Ishikawa (cell line): Measurements from ENCODE around the gene ICOS.

Experiments
- CEBPB ChIP-seq: IDR thresholded peaks from 2 replicates; pipeline ENCODE4 v1.6.1; 2012
- CREB1 ChIP-seq: IDR thresholded peaks from 2 replicates; pipeline ENCODE4 v1.6.1; 2012; ENCODE audit warnings: low read depth
- EGR1 ChIP-seq: IDR thresholded peaks from 2 replicates; pipeline ENCODE4 v1.6.1; 2012
- EP300 ChIP-seq: IDR thresholded peaks from 2 replicates; pipeline ENCODE4 v1.6.1; 2012; ENCODE audit warnings: borderline replicate concordance
- FOXM1 ChIP-seq: IDR thresholded peaks from 2 replicates; pipeline ENCODE4 v1.6.1; 2012; ENCODE audit warnings: low read depth, borderline replicate concordance
- MAX ChIP-seq: IDR thresholded peaks from 2 replicates; pipeline ENCODE4 v1.6.1; 2012
- NFIC ChIP-seq: IDR thresholded peaks from 2 replicates; pipeline ENCODE4 v1.6.1; 2012
- RAD21 ChIP-seq: IDR thresholded peaks from 2 replicates; pipeline ENCODE4 v1.6.1; 2012; ENCODE audit warnings: low read depth
- TAF1 ChIP-seq: IDR thresholded peaks from 2 replicates; pipeline ENCODE4 v1.6.1; 2012; ENCODE audit warnings: low read depth, mild to moderate bottlenecking
- TCF12 ChIP-seq: IDR thresholded peaks from 2 replicates; pipeline ENCODE4 v1.6.1; 2012; ENCODE audit warnings: low read depth
- TEAD4 ChIP-seq: IDR thresholded peaks from 2 replicates; pipeline ENCODE4 v1.6.1; 2012
- USF1 ChIP-seq: IDR thresholded peaks from 2 replicates; pipeline ENCODE4 v1.6.1; 2012
- YY1 ChIP-seq: IDR thresholded peaks from 2 replicates; pipeline ENCODE4 v1.6.1; 2012; ENCODE audit warnings: low read depth
- ZBTB7A ChIP-seq: IDR thresholded peaks from 2 replicates; pipeline ENCODE4 v1.6.1; 2012; ENCODE audit warnings: low read depth
- TF ChIP-seq, protein P1 (sequence below): IDR thresholded peaks from 2 replicates; pipeline ENCODE4 v1.6.1; 2012; ENCODE audit warnings: low read depth, mild to moderate bottlenecking

ICOS gene

GRCh38 chr2:203894262-203894661 is 42.3 kb upstream of the ICOS start:
- TF ChIP-seq TEAD4: no peak
- no peak for TF ChIP-seq NFIC
- no peak for TF ChIP-seq RAD21
- no peak for TF ChIP-seq YY1
- no peak for TF ChIP-seq CEBPB
- no peak for TF ChIP-seq FOXM1

- TF ChIP-seq RAD21 (no peak), NFIC (no peak), TCF12 (no peak), TEAD4 (no peak), MAX (no peak), ZBTB7A (no peak), USF1 (no peak), FOXM1 (no peak), CREB1 (no peak), TAF1 (no peak), EP300 (no peak)
- TF ChIP-seq, protein P1, sequence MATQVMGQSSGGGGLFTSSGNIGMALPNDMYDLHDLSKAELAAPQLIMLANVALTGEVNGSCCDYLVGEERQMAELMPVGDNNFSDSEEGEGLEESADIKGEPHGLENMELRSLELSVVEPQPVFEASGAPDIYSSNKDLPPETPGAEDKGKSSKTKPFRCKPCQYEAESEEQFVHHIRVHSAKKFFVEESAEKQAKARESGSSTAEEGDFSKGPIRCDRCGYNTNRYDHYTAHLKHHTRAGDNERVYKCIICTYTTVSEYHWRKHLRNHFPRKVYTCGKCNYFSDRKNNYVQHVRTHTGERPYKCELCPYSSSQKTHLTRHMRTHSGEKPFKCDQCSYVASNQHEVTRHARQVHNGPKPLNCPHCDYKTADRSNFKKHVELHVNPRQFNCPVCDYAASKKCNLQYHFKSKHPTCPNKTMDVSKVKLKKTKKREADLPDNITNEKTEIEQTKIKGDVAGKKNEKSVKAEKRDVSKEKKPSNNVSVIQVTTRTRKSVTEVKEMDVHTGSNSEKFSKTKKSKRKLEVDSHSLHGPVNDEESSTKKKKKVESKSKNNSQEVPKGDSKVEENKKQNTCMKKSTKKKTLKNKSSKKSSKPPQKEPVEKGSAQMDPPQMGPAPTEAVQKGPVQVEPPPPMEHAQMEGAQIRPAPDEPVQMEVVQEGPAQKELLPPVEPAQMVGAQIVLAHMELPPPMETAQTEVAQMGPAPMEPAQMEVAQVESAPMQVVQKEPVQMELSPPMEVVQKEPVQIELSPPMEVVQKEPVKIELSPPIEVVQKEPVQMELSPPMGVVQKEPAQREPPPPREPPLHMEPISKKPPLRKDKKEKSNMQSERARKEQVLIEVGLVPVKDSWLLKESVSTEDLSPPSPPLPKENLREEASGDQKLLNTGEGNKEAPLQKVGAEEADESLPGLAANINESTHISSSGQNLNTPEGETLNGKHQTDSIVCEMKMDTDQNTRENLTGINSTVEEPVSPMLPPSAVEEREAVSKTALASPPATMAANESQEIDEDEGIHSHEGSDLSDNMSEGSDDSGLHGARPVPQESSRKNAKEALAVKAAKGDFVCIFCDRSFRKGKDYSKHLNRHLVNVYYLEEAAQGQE: no peak
These were observed 39.0 kb upstream of the ICOS start for GRCh38 chr2:203897544-203897943.

- TF ChIP-seq MAX (no peak), FOXM1 (no peak), EGR1 (no peak), CREB1 (no peak), YY1 (no peak), TEAD4 (no peak), TCF12 (no peak), NFIC (no peak), TAF1 (no peak), USF1 (no peak), ZBTB7A (no peak), EP300 (no peak), CEBPB (no peak), RAD21 (no peak)
- TF ChIP-seq, protein P1: no peak
These were observed 37.9 kb upstream of the ICOS start for GRCh38 chr2:203898657-203899056.

GRCh38 chr2:203900253-203900652 is 36.3 kb upstream of the ICOS start:
- TF ChIP-seq CREB1 (no peak), MAX (no peak), RAD21 (no peak), TEAD4 (no peak), YY1 (no peak), TAF1 (no peak), TCF12 (no peak), FOXM1 (no peak), ZBTB7A (no peak), USF1 (no peak), EP300 (no peak), EGR1 (no peak), CEBPB (no peak)
- TF ChIP-seq, protein P1: no peak
